Nephron (organoid): Measurements from ENCODE around the gene GRAMD1A.
A peak's percentile ranks its signal among the peaks of the same experiment; 100 is the strongest.

Source experiments
- H3K27ac Mint-ChIP-seq, 3 experiments: 2 replicates each; pipeline ENCODE4 v1.8.0; 2020; ENCODE audit warnings: mixed read lengths in 3 of 3, mild to moderate bottlenecking in 2 of 3, moderate library complexity in 1 of 3
- H3K27me3 Mint-ChIP-seq: 2 replicates; pipeline ENCODE4 v1.8.0; 2021; ENCODE audit warnings: low read depth, mild to moderate bottlenecking, moderate library complexity, mixed read lengths
- H3K36me3 Mint-ChIP-seq: 2 replicates; pipeline ENCODE4 v1.8.0; 2020; ENCODE audit warnings: low read depth, mixed read lengths
- H3K4me1 Mint-ChIP-seq: 2 replicates; pipeline ENCODE4 v1.8.0; 2020; ENCODE audit warnings: mixed read lengths
- H3K4me3 Mint-ChIP-seq, 3 experiments: 2 replicates each; pipeline ENCODE4 v1.8.0; 2020; ENCODE audit warnings: mild to moderate bottlenecking in 3 of 3, mixed read lengths in 3 of 3, moderate library complexity in 2 of 3
- H3K9me3 Mint-ChIP-seq: 2 replicates; pipeline ENCODE4 v1.8.0; 2020; ENCODE audit warnings: mixed read lengths
- CTCF ChIP-seq, 3 experiments: fragments of 200-600 bp; sonication (generic); IDR thresholded peaks; one replicate each; pipeline ENCODE4 v1.5.0; 2021; ENCODE audit warnings: antibody characterized with exemption in 3 of 3; ENCODE audit not compliant: unreplicated experiment in 3 of 3

The GRAMD1A gene

GRCh38 chr19:34999498-35000337, at the start of gene GRAMD1A:
Gene GRAMD1A, plus strand, starts transcription at chr19:35000323. Its CDS starts 156 bp downstream, at chr19:35000479.
- H3K27me3 Mint-ChIP-seq: no peaks in the 10 kb centered on the region
- H3K27ac Mint-ChIP-seq: peak within 1 kb of the TSS; percentile 98 to 100 (median 99)
- no peak for TF ChIP-seq CTCF (IDR thresholded peaks at IDR 0.05; ENCODE audit: unreplicated experiment in 3 of 3)
- H3K4me3 Mint-ChIP-seq: peak within 1 kb of the TSS; percentile 97 to 99 (median 98)
- peaks cover 3% of the 10 kb centered on the region for H3K36me3 Mint-ChIP-seq
- no peaks in the 10 kb centered on the region for H3K9me3 Mint-ChIP-seq
- H3K4me1 Mint-ChIP-seq: peaks cover 51% of the 10 kb centered on the region

GRCh38 chr19:34953092-34953491, 47.0 kb upstream of the GRAMD1A start:
- no peaks in the 10 kb centered on the region for H3K4me1 Mint-ChIP-seq
- H3K4me3 Mint-ChIP-seq: no peak overlapping the region
- peaks cover 98% of the 10 kb centered on the region for H3K36me3 Mint-ChIP-seq
- no peaks in the 10 kb centered on the region for H3K27me3 Mint-ChIP-seq
- peaks cover 75% of the 10 kb centered on the region for H3K9me3 Mint-ChIP-seq
- no peak for TF ChIP-seq CTCF (IDR thresholded peaks at IDR 0.05; ENCODE audit: unreplicated experiment in 3 of 3)
- no peak overlapping the region for H3K27ac Mint-ChIP-seq

GRCh38 chr19:34957830-34958751, 42.0 kb upstream of the GRAMD1A start:
- H3K4me1 Mint-ChIP-seq: peaks cover 12% of the 10 kb centered on the region
- H3K9me3 Mint-ChIP-seq: peaks cover 78% of the 10 kb centered on the region
- H3K4me3 Mint-ChIP-seq: no peak overlapping the region
- H3K36me3 Mint-ChIP-seq: peaks cover 100% of the 10 kb centered on the region
- no peak for TF ChIP-seq CTCF (IDR thresholded peaks at IDR 0.05; ENCODE audit: unreplicated experiment in 3 of 3)
- H3K27ac Mint-ChIP-seq: no peak overlapping the region
- no peaks in the 10 kb centered on the region for H3K27me3 Mint-ChIP-seq

GRCh38 chr19:34959021-34959420, 41.1 kb upstream of the GRAMD1A start:
- Mint-ChIP-seq H3K4me1 (peaks cover 15% of the 10 kb centered on the region), H3K4me3 (no peak overlapping the region), H3K36me3 (peaks cover 94% of the 10 kb centered on the region), H3K27me3 (no peaks in the 10 kb centered on the region), H3K9me3 (peaks cover 71% of the 10 kb centered on the region), H3K27ac (no peak overlapping the region)
- no peak for TF ChIP-seq CTCF (IDR thresholded peaks at IDR 0.05; ENCODE audit: unreplicated experiment in 3 of 3)

GRCh38 chr19:34960103-34960805, 39.9 kb upstream of the GRAMD1A start:
- peak overlapping the region; percentile 54 to 73 (median 70) for H3K4me3 Mint-ChIP-seq
- no peak for TF ChIP-seq CTCF (IDR thresholded peaks at IDR 0.05; ENCODE audit: unreplicated experiment in 3 of 3)
- H3K36me3 Mint-ChIP-seq: peaks cover 82% of the 10 kb centered on the region
- no peak overlapping the region for H3K27ac Mint-ChIP-seq
- H3K4me1 Mint-ChIP-seq: peaks cover 15% of the 10 kb centered on the region
- H3K27me3 Mint-ChIP-seq: no peaks in the 10 kb centered on the region
- peaks cover 66% of the 10 kb centered on the region for H3K9me3 Mint-ChIP-seq
